AG09319 (cell line): ENCODE data around the gene PIK3C2G.
"Not testable (repeated sequence)": the region's sequence is repeated elsewhere in the genome, so short reads cannot be mapped to it uniquely, and the experiment has no call there.

Source experiments
- DNase-seq: peaks from one replicate; pipeline ENCODE4 v3.0.0-alpha.2; 2010; ENCODE audit warnings: low read depth; ENCODE audit errors: extremely low read depth
- CTCF ChIP-seq: IDR thresholded peaks from 2 replicates; pipeline ENCODE4 v1.5.1; 2011; ENCODE audit warnings: low read depth, mild to moderate bottlenecking, inconsistent platforms, low read length, moderate library complexity

PIK3C2G gene

GRCh38 chr12:18689771-18690170, 428.5 kb downstream of the PIK3C2G start:
- TF ChIP-seq CTCF: no peak
- no peak for DNase-seq

- DNase-seq: no peak
- TF ChIP-seq CTCF: no peak
These were observed 429.3 kb downstream of the PIK3C2G start for GRCh38 chr12:18690653-18691052.

GRCh38 chr12:18693986-18694385, 432.7 kb downstream of the PIK3C2G start:
- not testable (repeated sequence) for DNase-seq

GRCh38 chr12:18696971-18697602, 435.8 kb downstream of the PIK3C2G start:
- DNase-seq: no peak
- TF ChIP-seq CTCF: no peak
